H1 (cell line): ENCODE results near the gene RB1. TPM values are rescaled to one million over a fixed set of nuclear protein-coding genes. Genes with fewer than 3 reads are reported as not detected.

Experiments used
- CTCF ChIA-PET: fragments of 300-600 bp; sonication (Branson Sonifier 250); formaldehyde crosslinking; loops from one replicate; lab custom pipeline; 2021; ENCODE audit not compliant: partially characterized antibody; lab: Charles Lee
- POLR2A ChIA-PET: fragments of 300-600 bp; sonication (Branson Sonifier 250); formaldehyde crosslinking; loops from one replicate; lab custom pipeline; 2021; ENCODE audit warnings: inconsistent platforms; ENCODE audit not compliant: partially characterized antibody; lab: Charles Lee
- DNase-seq, 2 experiments: peaks; one replicate each; pipeline versions ENCODE4 v3.0.0 to v3.0.0-alpha.2; 2010 to 2022; ENCODE audit warnings: low spot score in 2 of 2, low read depth in 1 of 2, mixed read lengths in 1 of 2
- FAIRE-seq: peaks from 2 replicates; lab custom pipeline; 2011; peaks lifted over from hg19 to GRCh38; lab: Jason Lieb, UNC
- H2AFZ ChIP-seq: 2 replicates; pipeline ENCODE4 v1.8.1; 2012; ENCODE audit warnings: low read length, inconsistent platforms
- H2AK5ac ChIP-seq: 2 replicates; pipeline ENCODE4 v1.6.1; 2013; ENCODE audit warnings: low read depth, low read length
- H2BK120ac ChIP-seq: replicated peaks from 2 replicates; pipeline ENCODE3; 2013; ENCODE audit warnings: low read depth, low read length, inconsistent platforms
- H2BK12ac ChIP-seq: 2 replicates; pipeline ENCODE4 v1.6.1; 2013; ENCODE audit warnings: low read depth, low read length
- H2BK15ac ChIP-seq: 2 replicates; pipeline ENCODE4 v1.6.1; 2013; ENCODE audit warnings: low read length
- H2BK20ac ChIP-seq: 2 replicates; pipeline ENCODE4 v1.6.1; 2013; ENCODE audit warnings: low read length
- H2BK5ac ChIP-seq: 2 replicates; pipeline ENCODE4 v1.6.1; 2013; ENCODE audit warnings: low read depth, low read length
- H3K14ac ChIP-seq: 2 replicates; pipeline ENCODE4 v1.6.1; 2013; ENCODE audit warnings: inconsistent platforms; ENCODE audit not compliant: insufficient read length
- H3K18ac ChIP-seq: 2 replicates; pipeline ENCODE4 v1.6.1; 2013; ENCODE audit warnings: low read length; ENCODE audit errors: extremely low read depth
- H3K23ac ChIP-seq: 2 replicates; pipeline ENCODE4 v1.6.1; 2013; ENCODE audit warnings: inconsistent platforms; ENCODE audit not compliant: insufficient read length
- H3K23me2 ChIP-seq: 2 replicates; pipeline ENCODE4 v1.6.1; 2013; ENCODE audit warnings: low read depth, low read length
- H3K27ac ChIP-seq: 2 replicates; pipeline ENCODE4 v1.6.1; 2011; ENCODE audit warnings: low read depth, low read length, inconsistent platforms
- H3K27me3 ChIP-seq, 4 experiments: replicated peaks in 1 of 4; 1 replicate in 1 of 4; 2 replicates in 3 of 4; pipeline versions ENCODE4 v1.6.1 to v1.8.1; 2011 to 2013; ENCODE audit warnings: low read length in 3 of 4, mild to moderate bottlenecking in 3 of 4, inconsistent platforms in 2 of 4, mixed read lengths in 2 of 4, moderate library complexity in 1 of 4; ENCODE audit not compliant: control insufficient read depth in 3 of 4, insufficient read depth in 3 of 4; ENCODE audit errors: extremely low read depth in 1 of 4
- H3K36me3 ChIP-seq, 4 experiments: 2 replicates each; pipeline versions ENCODE4 v1.6.1 to v1.8.1; 2011 to 2013; ENCODE audit warnings: mild to moderate bottlenecking in 4 of 4, low read length in 3 of 4, moderate library complexity in 2 of 4, control low read depth in 1 of 4, inconsistent platforms in 1 of 4; ENCODE audit not compliant: insufficient read depth in 4 of 4, control insufficient read depth in 2 of 4
- H3K4ac ChIP-seq: replicated peaks from 2 replicates; pipeline ENCODE3; 2013; ENCODE audit warnings: low read length, low read depth, mixed read lengths, inconsistent platforms; ENCODE audit not compliant: insufficient read length
- H3K4me1 ChIP-seq, 4 experiments: replicated peaks in 1 of 4; 1 replicate in 1 of 4; 2 replicates in 3 of 4; pipeline versions ENCODE4 v1.6.1 to v1.8.1; 2011 to 2013; ENCODE audit warnings: low read length in 3 of 4, inconsistent platforms in 2 of 4, mixed read lengths in 1 of 4; ENCODE audit not compliant: insufficient read depth in 4 of 4, control insufficient read depth in 3 of 4
- H3K4me2 ChIP-seq, 2 experiments: 2 replicates each; pipeline versions ENCODE4 v1.6.1 to v1.8.1; 2011 to 2013; ENCODE audit warnings: low read depth in 2 of 2, low read length in 2 of 2, control low read depth in 1 of 2, inconsistent platforms in 1 of 2, mild to moderate bottlenecking in 1 of 2; ENCODE audit not compliant: insufficient read depth in 1 of 2
- H3K4me3 ChIP-seq, 4 experiments: fragments of 200-600, 300-600 bp in 1 of 4; sonication (generic), shearing (Covaris generic), sonication (Bioruptor Twin) in 1 of 4; 2 replicates each; pipeline versions ENCODE4 v1.5.1 to v1.8.1; 2011 to 2016; ENCODE audit warnings: low read length in 4 of 4, low read depth in 3 of 4, control low read depth in 2 of 4, inconsistent platforms in 2 of 4, mild to moderate bottlenecking in 2 of 4, mixed read lengths in 1 of 4, moderate library complexity in 1 of 4; ENCODE audit not compliant: insufficient read depth in 2 of 4; ENCODE audit errors: extremely low read depth in 1 of 4
- H3K56ac ChIP-seq: replicated peaks from 2 replicates; pipeline ENCODE3; 2013; ENCODE audit warnings: low read depth, mild to moderate bottlenecking, mixed read lengths, low read length, inconsistent platforms; ENCODE audit not compliant: insufficient read length
- H3K79me1 ChIP-seq: 2 replicates; pipeline ENCODE4 v1.6.1; 2013; ENCODE audit warnings: low read depth, low read length, control low read depth
- H3K79me2 ChIP-seq, 2 experiments: 2 replicates each; pipeline versions ENCODE4 v1.6.1 to v1.8.1; 2012 to 2013; ENCODE audit warnings: low read length in 2 of 2, mild to moderate bottlenecking in 2 of 2, inconsistent platforms in 1 of 2; ENCODE audit not compliant: insufficient read depth in 2 of 2, control insufficient read depth in 1 of 2
- H3K9ac ChIP-seq, 4 experiments: replicated peaks in 1 of 4; 1 replicate in 1 of 4; 2 replicates in 3 of 4; pipeline versions ENCODE4 v1.6.1 to v1.8.1; 2011 to 2013; ENCODE audit warnings: low read depth in 3 of 4, low read length in 3 of 4, control low read depth in 2 of 4, mild to moderate bottlenecking in 2 of 4, moderate library complexity in 2 of 4, inconsistent platforms in 1 of 4; ENCODE audit errors: extremely low read depth in 1 of 4
- H3K9me3 ChIP-seq, 2 experiments: 2 replicates each; pipeline versions ENCODE4 v1.6.1 to v1.8.1; 2012 to 2013; ENCODE audit warnings: mild to moderate bottlenecking in 2 of 2, moderate library complexity in 2 of 2, control low read depth in 1 of 2, inconsistent platforms in 1 of 2, low read depth in 1 of 2, low read length in 1 of 2, mixed read lengths in 1 of 2; ENCODE audit not compliant: insufficient read depth in 2 of 2
- H4K20me1 ChIP-seq, 2 experiments: replicated peaks in 1 of 2; 2 replicates each; pipeline versions ENCODE3 to v1.8.1; 2011 to 2013; ENCODE audit warnings: inconsistent platforms in 2 of 2, low read length in 2 of 2, mild to moderate bottlenecking in 1 of 2; ENCODE audit not compliant: insufficient read depth in 2 of 2, control insufficient read depth in 1 of 2
- H4K5ac ChIP-seq: 2 replicates; pipeline ENCODE4 v1.6.1; 2013; ENCODE audit warnings: low read length, low read depth, mixed read lengths, inconsistent platforms; ENCODE audit not compliant: insufficient read length
- H4K8ac ChIP-seq: 2 replicates; pipeline ENCODE4 v1.8.0; 2013; ENCODE audit warnings: mild to moderate bottlenecking, moderate library complexity, low read length, inconsistent platforms; ENCODE audit not compliant: insufficient read depth; ENCODE audit errors: extremely low read depth
- H4K91ac ChIP-seq: replicated peaks from 2 replicates; pipeline ENCODE3; 2013; ENCODE audit warnings: low read length, mixed read lengths, inconsistent platforms; ENCODE audit not compliant: insufficient read length
- CREB1 ChIP-seq: IDR thresholded peaks from 2 replicates; pipeline ENCODE4 v1.6.1; 2012; ENCODE audit warnings: inconsistent platforms
- HDAC2 ChIP-seq, 2 experiments: fragments of 300-600 bp in 1 of 2; sonication (generic) in 1 of 2; IDR thresholded peaks; 2 replicates each; pipeline ENCODE4 v1.6.1; 2011 to 2012; ENCODE audit warnings: low read depth in 2 of 2, low read length in 2 of 2, mild to moderate bottlenecking in 2 of 2, moderate library complexity in 2 of 2, borderline replicate concordance in 1 of 2, inconsistent platforms in 1 of 2
- JUND ChIP-seq: IDR thresholded peaks from 2 replicates; pipeline ENCODE4 v1.6.1; 2011; ENCODE audit warnings: mild to moderate bottlenecking, improper control_type of control experiment, low read length
- NANOG ChIP-seq: IDR thresholded peaks from 2 replicates; pipeline ENCODE4 v1.6.1; 2011; ENCODE audit warnings: low read length, low read depth, mild to moderate bottlenecking, inconsistent platforms; ENCODE audit not compliant: insufficient read depth, poor library complexity, severe bottlenecking
- TEAD4 ChIP-seq: IDR thresholded peaks from 2 replicates; pipeline ENCODE4 v1.6.1; 2012; ENCODE audit warnings: low read depth, low read length, inconsistent platforms, mixed read lengths
- WGBS, 2 experiments: shearing (Covaris generic) in 1 of 2; methylation state at CpG; one replicate each; pipeline versions ENCODE4 v1.1.6 to v1.1.7; 2013 to 2015; ENCODE audit warnings: low lambda C conversion rate in 2 of 2, mixed read lengths in 2 of 2, inconsistent platforms in 1 of 2, low coverage in 1 of 2, missing lambda C conversion rate in 1 of 2; ENCODE audit not compliant: insufficient replicate concordance in 2 of 2, insufficient coverage in 1 of 2, insufficient read length in 1 of 2; ENCODE audit errors: extremely low coverage in 1 of 2, missing lambda C conversion rate in 1 of 2; 5-methylcytosine and 5-hydroxymethylcytosine counted together
- polyA plus RNA-seq, 7 experiments: library from polyadenylated mRNA; depleted of rRNA in 3 of 7; stranded (reverse) in 5 of 7; unstranded in 2 of 7; fragments of >200 nt in 5 of 7; fragments of 200-250 nt in 2 of 7; gene quantifications; 1 replicate in 5 of 7; 2 replicates in 1 of 7; 4 replicates in 1 of 7; pipeline versions ENCODE4 v1.2.1 to v1.2.3, GENCODE V29; 2011 to 2013; ENCODE audit warnings: missing spikeins in 2 of 7, mixed read lengths in 2 of 7
- total RNA-seq: library from RNA; stranded (reverse); fragmentation: NEBNext Ultra II Directional; extraction: Animal tissue kit (Norgen Biotek cat#: 25700); gene quantifications from 2 replicates; pipeline ENCODE4 v1.2.1, GENCODE V29; 2021

RB1 gene
- total and polyA plus RNA-seq, 2 of the 8 experiments (the other 6 are each of a cell fraction or from before 2014, with no cell fraction given) = 4.1 to 17.5 TPM

DNA sequence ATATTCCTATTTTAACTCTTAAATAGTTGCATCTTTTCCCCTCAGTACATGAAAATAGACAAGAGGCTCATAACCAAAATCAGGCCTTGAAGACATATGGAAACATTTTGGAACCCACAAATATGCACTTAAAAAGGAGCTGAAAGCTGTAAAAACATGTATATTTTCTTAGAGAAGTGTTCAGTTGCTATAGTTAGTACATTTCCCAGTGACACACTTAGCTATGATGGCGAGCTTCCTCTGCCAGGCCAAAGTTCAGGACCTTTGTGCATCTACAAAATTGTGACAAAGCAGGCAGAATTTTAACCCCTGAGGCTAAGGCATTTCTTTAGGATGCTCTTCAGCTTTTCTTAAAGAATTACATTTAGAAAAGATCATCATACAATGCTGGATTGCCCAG, 174.8 kb downstream of the RB1 start:
- Histone ChIP-seq H3K4ac (no peak overlapping the region), H2BK120ac (no peak overlapping the region), H3K9ac (no peak overlapping the region), H4K91ac (no peak overlapping the region), H3K27me3 (no peaks in the 10 kb centered on the region), H3K18ac (no peak overlapping the region), H3K9me3 (no peaks in the 10 kb centered on the region), H2BK15ac (no peak overlapping the region), H3K23ac (no peak overlapping the region), H2BK5ac (no peak overlapping the region), H2AK5ac (no peak overlapping the region), H3K79me2 (no peaks in the 10 kb centered on the region), H2BK20ac (no peak overlapping the region), H3K56ac (no peak overlapping the region), H4K20me1 (no peaks in the 10 kb centered on the region), H3K27ac (no peak overlapping the region), H4K8ac (no peak overlapping the region), H3K4me3 (no peak overlapping the region), H3K79me1 (no peaks in the 10 kb centered on the region), H3K4me1 (no peaks in the 10 kb centered on the region), H3K14ac (no peak overlapping the region), H3K23me2 (no peaks in the 10 kb centered on the region), H2BK12ac (no peak overlapping the region), H4K5ac (no peak overlapping the region), H3K4me2 (no peak overlapping the region), H3K36me3 (no peaks in the 10 kb centered on the region; a peak in 1 of 8 replicates), H2AFZ (no peak overlapping the region)
- FAIRE-seq (no peak), DNase-seq (no peak)
- CTCF ChIA-PET = no interaction called here
- POLR2A ChIA-PET = no interaction called here
- WGBS, 2 experiments = 93% methylated on average over 1 of the region's 1 CpG; no CpG with 5 or more reads in 1 of the 2 experiments
- no peak for TF ChIP-seq HDAC2 (IDR thresholded peaks at IDR 0.05; ENCODE audit: borderline replicate concordance in 1 of 2, low read depth in 2 of 2, low read length in 2 of 2)
- TF ChIP-seq CREB1 = no peak
- no peak for TF ChIP-seq JUND
- no peak for TF ChIP-seq TEAD4
- TF ChIP-seq NANOG = no peak
